Stimulated activated CD8-positive, alpha-beta memory T cell treated with anti-CD3 and anti-CD28 coated beads, Interleukin-15, amount 100 ng/mL, for 4 hours (primary cell): Measurements from ENCODE around the gene MSLN.
A peak's percentile ranks its signal among the peaks of the same experiment; 100 is the strongest.
"Not testable (repeated sequence)": the region's sequence is repeated elsewhere in the genome, so short reads cannot be mapped to it uniquely, and the experiment has no call there.

ENCODE experiments used
- DNase-seq, 2 donors: peaks; one replicate each; pipeline ENCODE4 v3.0.0-alpha.2; 2020; ENCODE audit warnings: low read depth in 2 of 2

Gene MSLN

DNA sequence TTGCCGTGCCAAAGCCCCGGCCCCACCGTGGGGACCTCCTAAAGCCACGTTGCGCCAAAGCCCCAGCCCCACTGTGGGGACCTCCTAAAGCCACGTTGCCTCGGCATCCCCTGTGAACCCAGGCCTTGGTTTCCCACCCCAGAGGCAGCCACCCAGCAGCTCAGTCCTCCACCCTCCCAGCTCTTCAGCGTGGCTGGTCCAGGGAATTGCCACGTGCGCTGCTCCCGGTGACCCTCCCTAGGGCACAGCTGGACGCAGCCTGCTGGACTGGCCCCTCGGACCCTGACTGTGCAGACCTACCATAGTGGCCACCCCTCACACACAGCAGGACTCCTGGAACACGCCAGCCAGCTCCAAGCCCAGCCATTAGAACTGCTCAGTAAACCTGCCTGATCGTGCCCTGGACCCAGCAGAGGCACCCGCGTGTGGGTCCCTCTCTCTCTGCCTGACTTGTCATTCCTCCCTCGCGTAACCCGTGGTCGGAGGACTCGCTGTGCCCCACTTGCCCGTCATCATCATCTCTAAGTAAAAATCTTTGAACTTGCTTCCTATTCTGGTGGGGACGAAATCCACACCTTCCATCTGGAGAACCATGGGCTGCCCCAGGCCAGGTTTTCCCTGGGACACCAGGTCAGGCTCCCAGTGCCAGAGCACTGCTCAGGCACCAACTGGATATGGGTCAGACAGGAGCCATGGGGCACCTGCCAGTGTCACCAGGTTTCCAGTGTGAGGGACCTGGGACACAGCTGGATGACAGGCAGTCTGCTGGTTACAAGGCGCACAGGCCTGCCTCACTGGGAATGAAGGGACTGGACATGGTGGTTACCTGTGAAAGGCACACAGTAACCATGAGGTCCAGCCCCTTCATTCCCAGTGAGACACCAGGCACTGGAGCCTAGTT, 25.3 kb upstream of the MSLN start:
- DNase-seq: no peak

DNA sequence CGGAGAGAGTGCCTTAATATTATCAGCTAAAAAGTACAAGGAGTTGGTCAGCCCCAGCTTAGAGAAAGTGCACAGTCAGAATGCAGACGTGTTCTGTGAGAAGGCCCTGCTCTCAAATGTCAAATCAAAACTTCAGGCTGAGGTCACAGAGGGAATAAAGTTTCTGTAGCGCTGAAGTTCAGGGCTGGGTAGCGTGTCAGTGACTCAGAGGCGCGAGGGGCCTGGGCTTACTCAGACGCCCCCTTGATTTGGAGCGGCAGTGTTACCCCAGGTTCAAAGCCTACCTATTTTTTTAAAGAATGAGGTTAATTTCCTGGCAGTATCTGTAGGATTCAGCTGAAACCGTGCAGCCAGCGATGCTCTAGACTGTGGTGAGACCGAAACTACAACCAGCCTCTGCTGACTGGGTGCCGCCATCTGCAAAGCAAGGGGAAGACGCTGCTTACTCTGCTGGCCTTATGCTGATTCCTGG, 24.5 kb upstream of the MSLN start:
- DNase-seq: no peak

DNA sequence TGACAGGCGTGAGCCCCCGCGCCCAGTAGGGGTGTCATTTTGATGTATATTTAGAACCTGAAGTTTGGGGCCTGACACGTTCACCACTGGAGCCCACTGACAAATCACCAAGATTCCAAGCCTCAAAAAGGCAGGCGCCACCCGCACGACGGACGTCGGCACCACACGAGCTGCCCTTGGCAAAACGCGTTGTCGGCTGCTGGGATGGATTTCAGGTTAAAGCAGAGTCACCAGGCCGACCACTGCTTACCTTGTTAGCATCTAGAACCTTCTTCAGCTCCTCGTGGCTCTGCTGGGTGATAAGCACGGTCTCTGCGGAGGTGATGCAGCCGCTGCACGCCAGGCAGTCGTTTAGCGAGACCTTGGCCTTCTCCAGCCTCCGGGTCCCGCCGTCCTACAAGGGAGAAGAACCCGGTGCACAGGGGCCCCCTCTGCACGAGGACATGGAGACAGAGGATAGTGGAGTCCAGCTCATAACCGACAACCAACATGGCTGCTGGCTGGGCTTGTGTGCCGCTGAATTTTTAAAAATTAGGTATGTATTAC, 23.5 kb upstream of the MSLN start:
- no peak for DNase-seq

DNA sequence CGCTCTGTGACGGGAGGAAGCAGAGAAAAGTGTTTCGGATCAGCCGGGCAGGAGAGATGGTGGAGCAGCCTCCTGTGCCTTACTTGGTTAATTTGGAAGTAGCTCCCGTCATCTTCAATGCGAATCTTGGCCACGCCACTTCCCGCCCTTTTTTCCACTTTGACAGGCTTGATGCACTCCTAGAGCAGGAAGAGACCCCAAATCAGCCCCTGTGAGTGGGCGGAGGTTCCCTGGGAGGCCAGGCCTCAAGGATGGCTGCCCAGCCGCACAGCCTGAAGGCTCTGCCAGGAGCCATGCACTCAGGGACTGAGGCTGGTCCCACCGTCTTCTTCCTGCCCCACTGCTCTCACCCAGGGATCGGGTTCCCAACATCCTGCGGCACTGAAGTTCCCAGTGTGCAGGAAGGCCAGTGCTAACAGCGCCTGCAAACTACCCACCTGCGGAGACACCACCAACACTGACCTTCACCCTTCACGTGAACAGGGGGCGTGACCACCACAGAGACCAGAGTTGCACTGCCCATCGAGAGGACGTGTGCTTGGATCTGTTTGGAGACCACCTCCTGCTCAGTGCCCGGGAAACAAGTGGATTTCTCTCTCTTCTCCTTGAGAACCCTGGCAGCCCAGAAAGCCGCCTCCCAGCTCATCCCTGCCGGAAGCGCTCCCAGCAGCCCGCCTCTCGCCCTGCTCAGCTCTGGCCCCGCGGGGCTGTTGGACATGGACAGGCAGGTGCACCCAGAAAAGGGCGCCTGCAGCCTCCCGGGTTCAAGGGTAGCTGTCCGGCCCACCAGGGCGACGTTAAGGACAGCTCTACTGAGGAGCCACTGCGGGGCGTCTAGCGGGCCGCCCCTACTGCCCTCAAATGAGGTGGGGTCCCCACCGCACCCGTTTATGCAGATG, 20.7 kb upstream of the MSLN start:
- DNase-seq: no peak

DNA sequence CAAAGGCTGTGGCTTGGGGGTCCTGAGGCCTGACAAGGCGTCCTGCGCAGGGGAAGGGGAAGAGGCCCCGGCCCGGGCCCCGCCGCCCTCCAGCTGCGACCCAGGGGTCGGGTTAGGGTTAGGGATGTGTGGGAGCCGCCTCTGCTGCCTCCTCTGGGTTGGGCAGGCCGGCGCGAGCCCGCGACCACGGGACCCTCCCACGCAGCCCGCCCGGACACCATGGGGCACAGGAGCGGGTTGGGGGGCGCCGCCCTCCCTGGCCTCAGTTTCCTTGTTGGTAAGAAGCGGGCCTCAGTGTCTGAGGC, 20.1 kb upstream of the MSLN start:
- DNase-seq: no peak

DNA sequence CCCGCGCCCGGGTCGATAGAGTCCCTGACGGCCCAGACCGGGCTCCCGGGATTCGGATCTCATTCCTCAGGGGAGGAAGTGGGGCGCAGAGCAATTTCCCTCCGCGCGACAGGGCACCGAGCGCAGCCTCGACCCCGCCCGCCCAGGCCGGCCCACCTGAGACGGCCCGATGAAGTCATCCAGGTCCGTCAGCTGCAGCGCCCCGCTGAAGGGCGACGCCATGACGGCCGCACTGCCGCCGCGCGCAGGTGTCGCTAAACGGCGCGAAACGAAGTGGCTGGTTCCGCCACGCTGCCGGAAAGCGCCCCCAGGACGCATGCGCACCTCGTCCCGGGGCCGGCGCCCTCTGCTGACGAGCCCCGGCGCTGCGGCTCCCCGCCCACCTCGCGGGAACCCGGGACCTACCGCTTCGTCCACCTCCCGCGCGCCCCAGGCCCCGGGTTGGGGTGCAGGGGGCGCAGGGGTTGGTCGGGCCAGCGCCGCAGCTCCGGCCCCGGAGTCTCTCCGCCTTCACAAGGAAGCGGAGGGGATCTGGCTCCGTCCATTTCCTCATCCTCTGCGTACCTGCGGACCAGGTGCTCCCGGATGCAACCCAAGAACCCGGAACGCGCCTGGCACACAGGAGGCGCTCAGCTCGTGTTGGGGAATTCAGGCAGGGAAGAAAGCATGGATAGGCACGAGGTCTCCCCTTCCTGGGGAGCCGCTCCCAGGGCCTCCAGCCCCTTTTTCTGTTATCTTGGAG, 19.6 kb upstream of the MSLN start, which contains the start of gene CIAO3:
Gene CIAO3 (minus strand): TSS at position 234 of the 742 bp plus-strand sequence. CDS start 12 bp downstream, at position 222.
- peak; percentile 82 to 88 for DNase-seq

DNA sequence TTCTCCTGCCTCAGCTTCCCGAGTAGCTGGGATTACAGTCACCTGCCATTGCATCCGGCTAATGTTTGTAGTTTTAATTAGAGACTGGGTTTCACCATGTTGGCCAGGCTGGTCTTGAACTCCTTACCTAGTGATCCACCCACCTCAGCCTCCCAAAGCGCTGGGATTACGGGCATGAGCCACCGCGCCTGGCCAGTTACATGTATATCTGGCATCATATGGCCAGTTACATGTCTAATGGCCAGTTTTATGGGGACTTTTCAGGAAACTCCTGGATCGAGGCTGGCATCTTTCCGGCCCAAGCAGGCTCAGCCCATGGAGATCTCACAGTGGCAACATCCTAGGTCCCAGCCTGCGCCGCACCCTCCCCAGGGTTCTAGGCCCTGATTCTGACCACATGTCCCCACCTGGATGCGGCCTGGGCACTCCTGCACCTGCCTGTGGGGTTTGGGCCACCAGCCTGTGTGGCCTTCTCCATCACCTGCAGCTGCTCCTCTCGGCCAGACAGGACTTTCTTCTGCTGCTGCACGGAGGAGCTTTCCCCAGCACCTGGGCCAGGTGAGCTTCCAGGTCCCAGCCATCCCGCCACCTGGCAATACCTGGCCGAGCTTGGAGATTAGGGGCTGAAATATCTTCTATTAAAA, 18.4 kb upstream of the MSLN start:
- no peak for DNase-seq

DNA sequence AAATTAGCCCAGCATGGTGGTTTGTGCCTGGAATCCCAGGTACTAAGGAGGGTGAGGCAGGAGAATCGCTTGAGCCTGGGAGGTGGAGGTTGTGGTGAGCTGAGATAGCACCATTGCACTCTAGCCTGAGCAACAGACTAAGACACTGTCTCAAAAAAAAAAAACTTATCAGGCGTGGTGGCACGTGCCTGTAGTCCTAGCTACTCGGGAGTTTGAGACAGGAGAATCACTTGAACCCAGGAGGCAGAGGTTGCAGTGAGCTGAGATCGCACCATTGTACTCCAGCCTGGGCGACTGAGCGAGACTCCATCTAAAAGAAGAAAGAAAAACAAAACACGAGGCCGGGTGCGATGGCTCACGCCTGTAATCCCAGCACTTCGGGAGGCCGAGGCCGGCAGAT, 17.6 kb upstream of the MSLN start:
- DNase-seq: not testable (repeated sequence)

DNA sequence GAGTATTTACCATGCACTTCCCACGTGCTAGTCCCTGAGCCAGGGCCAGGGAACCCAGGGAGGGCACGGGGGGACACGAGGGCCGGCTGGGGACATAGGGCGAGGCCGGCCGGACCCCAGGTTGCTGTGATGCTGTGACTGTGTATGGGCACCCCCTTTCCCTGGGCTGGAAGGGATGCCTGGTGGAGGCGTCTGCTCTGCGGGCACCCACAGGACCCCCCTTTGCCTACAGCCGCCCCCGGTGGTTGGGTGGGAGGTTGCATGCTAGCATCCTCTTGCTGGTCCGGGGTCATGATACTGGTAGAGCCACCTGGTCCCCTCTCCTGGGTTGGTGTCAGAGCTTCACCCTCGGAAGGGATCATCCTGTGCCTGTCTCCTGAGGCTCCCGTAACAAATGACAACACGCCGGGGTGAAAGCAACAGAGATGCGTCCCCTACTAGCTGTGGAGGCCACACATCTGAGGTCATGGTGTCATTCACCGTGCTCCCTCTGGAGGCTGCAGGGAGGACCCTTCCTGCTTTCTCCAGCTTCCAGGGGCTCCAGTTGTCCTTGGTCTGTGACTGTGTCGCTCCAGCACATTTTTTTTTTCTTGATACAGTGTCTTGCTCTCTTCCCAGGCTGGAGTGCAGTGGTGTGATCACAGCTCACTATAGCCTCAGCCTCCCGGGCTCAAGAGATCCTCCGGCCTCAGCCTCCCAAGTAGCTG, 16.6 kb upstream of the MSLN start:
- no peak for DNase-seq

DNA sequence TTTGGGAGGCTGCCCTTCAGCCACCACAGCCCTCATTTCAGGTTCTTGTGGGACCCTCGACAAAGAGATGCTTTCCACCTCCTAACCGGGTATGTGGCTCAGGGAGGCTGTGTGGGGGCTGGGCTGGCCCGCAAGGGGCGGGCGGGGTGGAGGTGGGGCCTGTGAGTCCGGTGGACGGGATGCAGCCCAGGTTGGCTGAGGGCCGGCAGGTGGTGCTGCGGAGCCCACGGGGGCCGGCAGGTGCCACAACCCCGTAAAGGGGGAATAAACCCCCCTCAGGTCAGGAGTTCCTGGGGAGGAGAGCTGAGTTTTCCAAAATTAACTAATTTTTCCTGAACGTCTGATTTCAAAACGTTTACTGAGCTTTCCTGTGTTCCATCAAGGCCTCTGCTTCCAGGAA, 14.8 kb upstream of the MSLN start:
- no peak for DNase-seq

DNA sequence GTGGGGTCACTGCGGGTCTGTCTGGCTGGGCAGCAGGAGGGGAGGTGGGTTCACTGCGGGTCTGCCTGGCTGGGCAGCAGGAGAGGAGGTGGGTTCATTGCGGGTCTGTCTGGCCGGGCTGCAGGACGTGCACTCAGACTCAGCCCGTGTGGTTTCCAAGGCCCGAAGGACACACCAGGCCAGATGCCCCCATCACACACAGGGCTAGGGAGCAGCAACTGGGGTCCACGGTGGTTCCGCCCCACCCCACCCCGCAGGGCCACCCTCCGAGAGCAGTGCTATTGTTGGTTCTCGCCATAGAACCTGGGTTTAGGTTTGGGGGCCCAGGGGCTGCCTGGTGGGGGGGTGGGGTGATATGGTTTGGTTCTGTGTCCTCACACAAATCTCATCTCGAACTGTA, 13.9 kb upstream of the MSLN start:
- no peak for DNase-seq

DNA sequence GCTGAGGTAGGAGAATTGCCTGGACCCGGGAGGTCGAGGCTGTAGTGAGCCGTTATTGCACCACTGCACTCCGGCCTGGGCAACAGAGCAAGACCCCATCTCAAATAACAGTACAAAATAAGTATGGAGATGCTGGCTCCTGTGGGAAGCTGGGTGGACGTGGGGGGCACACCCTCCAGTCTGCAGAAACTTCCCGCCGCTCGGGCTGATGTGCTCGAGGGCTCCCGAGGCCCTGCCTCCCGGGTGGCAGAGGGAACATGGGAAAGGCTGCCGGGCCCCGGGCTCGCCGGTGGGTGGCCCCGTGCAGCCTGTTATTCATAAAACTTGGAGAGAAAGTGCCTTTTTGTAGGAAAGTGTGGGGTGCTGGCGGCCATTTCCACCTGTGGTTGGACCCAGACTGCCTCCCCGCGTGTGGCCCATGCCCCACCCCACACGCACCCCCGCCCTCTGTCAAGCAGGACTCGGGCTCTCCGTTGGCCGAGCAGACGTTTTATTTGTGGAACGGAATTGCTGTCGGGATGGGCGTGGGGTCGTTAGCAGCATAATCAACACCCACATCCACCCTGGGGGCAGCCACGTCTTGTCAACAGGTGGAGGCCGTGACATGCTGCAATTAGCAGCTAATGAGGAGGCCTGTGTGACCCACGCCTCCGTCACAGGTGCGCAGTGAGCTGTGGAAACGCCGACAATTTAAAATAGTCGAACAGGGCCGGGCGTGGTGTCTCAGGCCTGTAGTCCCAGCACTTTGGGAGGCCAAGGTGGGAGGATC, 12.4 kb upstream of the MSLN start:
- DNase-seq: no peak

DNA sequence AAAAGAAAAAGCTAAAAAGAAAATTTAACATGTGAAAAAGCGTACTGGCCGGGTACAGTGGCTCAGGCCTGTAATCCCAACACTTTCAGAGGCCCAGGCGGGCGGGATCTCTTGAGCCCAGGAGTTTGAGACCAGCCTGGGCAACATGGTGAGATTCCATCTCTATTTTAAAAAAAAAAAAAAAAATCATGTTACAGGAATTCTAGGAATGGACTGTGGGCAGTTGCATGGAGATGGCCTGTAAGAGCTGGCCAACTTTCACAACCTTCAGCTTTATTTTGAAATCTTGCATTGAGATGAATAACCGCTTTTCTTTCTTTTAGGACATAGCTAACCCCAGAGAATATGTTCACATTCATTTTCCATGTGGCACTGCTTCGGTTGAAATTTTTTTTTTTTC, 11.5 kb upstream of the MSLN start:
- no peak for DNase-seq

DNA sequence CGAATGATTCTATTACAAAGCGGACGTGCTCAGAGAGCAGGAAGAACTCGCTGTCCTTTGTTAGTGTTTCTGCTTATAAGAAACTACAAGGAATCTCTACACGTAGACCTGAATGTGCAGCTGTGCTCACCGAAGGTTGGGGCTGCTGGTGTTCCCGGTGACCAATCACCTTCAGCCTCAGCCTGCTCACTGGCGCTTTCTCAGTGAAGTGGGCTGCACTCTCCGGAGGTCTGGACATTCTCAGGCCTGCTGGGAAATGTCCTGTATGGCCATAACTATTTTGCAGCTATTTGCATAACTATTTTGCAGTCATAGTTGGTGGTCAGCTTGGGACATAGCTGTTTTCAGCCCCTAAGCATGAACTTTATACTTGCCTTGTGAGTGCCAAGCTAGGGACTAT, 10.0 kb upstream of the MSLN start:
- DNase-seq: no peak

DNA sequence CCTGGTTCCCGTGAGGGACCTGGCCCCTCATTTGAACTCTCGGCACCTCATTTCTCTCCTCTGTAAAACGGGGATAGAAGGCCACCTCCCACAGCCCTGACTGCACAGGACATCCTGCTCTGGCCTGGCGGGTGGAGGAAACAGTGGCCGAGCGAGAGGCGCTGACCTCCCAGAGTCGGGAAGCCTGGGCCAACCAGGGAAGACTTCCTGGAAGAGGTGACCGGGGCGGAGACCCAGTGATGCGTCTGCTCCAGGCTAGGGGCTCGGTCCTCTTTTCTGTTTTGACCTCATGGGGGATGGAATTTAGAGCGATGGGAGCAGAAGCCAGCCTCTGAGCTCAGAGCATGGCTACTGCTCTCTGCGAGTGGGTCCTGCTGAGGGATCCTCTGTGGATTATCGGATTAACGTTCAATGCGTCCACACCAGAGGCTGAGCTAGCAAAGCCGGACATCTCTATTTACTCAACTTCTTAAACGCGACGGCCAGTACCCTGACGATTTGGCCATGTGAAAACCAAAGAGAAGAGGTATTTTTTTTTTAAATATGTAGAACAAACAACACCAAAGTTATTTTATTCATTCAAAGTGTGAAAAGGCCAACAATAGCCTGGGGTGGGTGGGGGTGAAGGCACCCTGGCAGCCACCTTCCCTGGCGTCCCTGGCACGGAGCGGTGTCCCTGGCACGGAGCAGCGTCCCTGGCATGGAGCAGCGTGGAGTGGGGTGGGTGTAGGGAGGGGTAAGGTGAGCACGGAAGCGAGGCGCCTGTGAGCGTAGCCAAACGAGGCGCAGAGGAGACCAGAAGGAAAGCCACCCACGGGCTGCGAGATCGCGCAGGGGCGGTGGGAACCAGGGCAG, 9.2 kb upstream of the MSLN start:
- DNase-seq: no peak

DNA sequence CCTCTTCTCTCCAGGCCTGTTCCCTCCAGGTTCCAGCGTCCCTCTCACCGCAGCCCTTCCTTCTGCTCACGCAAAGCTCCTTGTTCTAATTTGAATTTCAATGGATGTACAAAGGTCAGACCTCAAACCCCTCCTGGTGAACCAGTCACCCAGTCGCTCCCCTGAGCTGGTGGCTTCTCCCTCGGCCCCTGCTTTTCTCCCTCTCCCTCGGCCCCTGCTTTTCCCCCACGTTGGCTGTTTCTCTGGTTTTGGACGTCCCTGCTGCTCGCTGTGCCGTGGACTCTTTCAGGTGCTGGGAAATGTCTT, 8.6 kb upstream of the MSLN start:
- DNase-seq: no peak

DNA sequence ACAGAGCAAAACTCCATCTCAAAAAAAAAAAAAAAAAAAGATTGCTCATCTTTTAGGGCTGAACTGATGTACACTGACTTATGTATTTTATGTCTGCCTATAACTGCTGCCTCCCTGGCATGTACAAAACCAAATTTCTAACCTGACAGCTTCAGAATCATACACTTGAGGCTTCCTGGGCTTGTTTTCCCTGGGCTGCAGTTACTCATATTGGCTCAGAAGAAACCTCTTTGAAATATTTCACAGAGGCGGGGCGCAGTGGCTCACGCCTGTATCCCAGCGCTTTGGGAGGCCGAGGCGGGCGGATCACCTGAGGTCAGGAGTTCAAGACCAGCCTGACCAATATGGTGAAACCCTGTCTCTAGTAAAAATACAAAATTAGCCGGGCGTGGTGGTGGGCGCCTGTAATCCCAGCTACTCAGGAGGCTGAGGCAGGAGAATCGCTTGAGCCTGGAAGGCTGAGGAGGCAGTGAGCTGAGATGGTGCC, 6.4 kb upstream of the MSLN start:
- DNase-seq: not testable (repeated sequence)

DNA sequence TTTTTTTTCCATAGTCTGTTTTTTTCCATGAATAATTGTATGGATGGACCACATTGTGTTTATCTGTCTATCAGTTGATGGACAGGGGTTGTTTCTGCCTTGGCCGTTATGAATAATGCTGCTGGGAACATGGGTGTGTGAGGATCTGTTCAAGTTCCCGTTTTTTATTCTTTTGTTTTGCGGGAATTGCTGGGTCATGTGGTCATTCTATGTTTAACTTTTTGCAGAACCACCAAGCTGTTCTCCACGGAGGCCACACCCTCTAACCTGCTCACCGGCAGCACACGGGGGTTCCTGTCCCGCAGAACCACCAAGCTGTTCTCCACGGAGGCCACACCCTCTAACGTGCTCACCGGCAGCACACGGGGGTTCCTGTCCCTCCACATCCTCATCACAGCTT, 5.9 kb upstream of the MSLN start:
- DNase-seq: no peak

DNA sequence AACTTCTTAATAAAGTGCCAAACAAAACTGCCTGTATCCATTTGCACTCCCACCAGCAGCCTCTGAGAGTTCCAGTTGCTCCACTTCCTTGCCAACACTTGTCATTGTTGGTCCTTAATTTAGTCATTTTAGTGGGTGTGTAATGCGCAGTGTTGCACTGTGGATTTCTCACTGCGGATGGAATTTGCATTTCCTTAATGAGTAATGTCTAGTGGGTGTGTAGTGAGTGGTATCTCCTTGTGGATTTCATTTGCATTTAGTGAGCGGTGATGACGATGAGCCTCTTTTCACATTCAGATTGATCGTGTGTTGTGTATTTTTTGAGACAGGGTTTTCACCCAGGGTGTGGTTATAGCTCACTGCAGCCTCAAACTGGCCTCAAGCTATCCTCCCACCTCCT, 4.1 kb upstream of the MSLN start:
- no peak for DNase-seq
